MCF 10A (cell line): ENCODE results near the gene ZNF282. TPM values are rescaled to one million over a fixed set of nuclear protein-coding genes. Genes with fewer than 3 reads are reported as not detected.
"Not testable (repeated sequence)": the region's sequence is repeated elsewhere in the genome, so short reads cannot be mapped to it uniquely, and the experiment has no call there.

Experiments used
- BruUV-seq: library from RNA; stranded (reverse); fragments of 400-500 nt; replicated peaks from 2 replicates; lab custom pipeline; 2021; lab: Mats Ljungman, UMichigan
- CTCF ChIA-PET: fragments of 300-600 bp; sonication (Branson Sonifier 250); formaldehyde crosslinking; extraction: SDS; loops from one replicate; lab custom pipeline; 2021; ENCODE audit warnings: antibody characterized with exemption, inconsistent platforms; lab: Yijun Ruan, JAX
- POLR2A ChIA-PET: fragments of 300-600, 350-650 bp; sonication (Branson Sonifier 250); formaldehyde crosslinking; extraction: SDS; loops from one replicate; lab custom pipeline; 2020; ENCODE audit warnings: antibody characterized with exemption, inconsistent platforms; lab: Yijun Ruan, JAX
- DNase-seq: peaks from one replicate; pipeline ENCODE4 v3.0.0-alpha.2; 2018; ENCODE audit not compliant: unreplicated experiment
- H3K27ac Mint-ChIP-seq: one replicate; pipeline ENCODE4 v1.8.0; 2022; ENCODE audit warnings: mild to moderate bottlenecking, low read depth, mixed read lengths; ENCODE audit not compliant: unreplicated experiment
- H3K27me3 Mint-ChIP-seq: one replicate; pipeline ENCODE4 v1.8.0; 2022; ENCODE audit warnings: mixed read lengths; ENCODE audit not compliant: insufficient read depth, unreplicated experiment
- H3K36me3 Mint-ChIP-seq: one replicate; pipeline ENCODE4 v1.8.0; 2022; ENCODE audit warnings: mild to moderate bottlenecking, moderate library complexity, mixed read lengths; ENCODE audit not compliant: insufficient read depth, unreplicated experiment
- H3K4me1 Mint-ChIP-seq: one replicate; pipeline ENCODE4 v1.8.0; 2022; ENCODE audit warnings: mixed read lengths; ENCODE audit not compliant: insufficient read depth, unreplicated experiment
- H3K4me3 Mint-ChIP-seq: one replicate; pipeline ENCODE4 v1.8.0; 2022; ENCODE audit warnings: mild to moderate bottlenecking, moderate library complexity, mixed read lengths; ENCODE audit not compliant: unreplicated experiment
- H3K9me3 Mint-ChIP-seq: one replicate; pipeline ENCODE4 v1.8.0; 2022; ENCODE audit warnings: mixed read lengths; ENCODE audit not compliant: unreplicated experiment
- CTCF ChIP-seq: fragments of 200-600 bp; IDR thresholded peaks from one replicate; pipeline ENCODE4 v1.8.0; 2022; ENCODE audit warnings: antibody characterized with exemption, mild to moderate bottlenecking; ENCODE audit not compliant: unreplicated experiment
- intact Hi-C: fragments of 100-400 bp; cut with micrococcal nuclease; formaldehyde crosslinking; loops from 2 replicates; pipeline ENCODE4 v1.14.1; 2022
- total RNA-seq: library from RNA; stranded (reverse); gene quantifications from 2 replicates; pipeline ENCODE4 v1.2.3, GENCODE V29; 2022

ZNF282 gene
- total RNA-seq, 1 experiment from 2014 or later = 43.9 TPM

GRCh38 chr7:149267733-149268132, 72.4 kb downstream of the ZNF282 start:
- H3K27ac Mint-ChIP-seq = no peak overlapping the region
- intact Hi-C loops = no loop called here
- CTCF ChIA-PET = interaction anchor here (0.6 kb wide), 1 partner anchor 1010 kb away, joined by 3 read pairs; no protein-coding TSS in a partner anchor
- BruUV-seq = no TSS peak
- H3K36me3 Mint-ChIP-seq = peaks cover 80% of the 10 kb centered on the region
- H3K4me3 Mint-ChIP-seq = no peak overlapping the region
- no peaks in the 10 kb centered on the region for H3K27me3 Mint-ChIP-seq
- no peak for DNase-seq
- POLR2A ChIA-PET = interaction anchor here (0.7 to 1.6 kb wide), 2 partner anchors 10 to 17 kb away, joined by 4 read pairs; no protein-coding TSS in a partner anchor
- H3K4me1 Mint-ChIP-seq = peaks cover 7% of the 10 kb centered on the region
- H3K9me3 Mint-ChIP-seq = no peaks in the 10 kb centered on the region
- no peak for TF ChIP-seq CTCF

GRCh38 chr7:149274424-149274823, 79.1 kb downstream of the ZNF282 start:
- intact Hi-C loops, DNase-seq, H3K4me3 Mint-ChIP-seq, H3K9me3 Mint-ChIP-seq, POLR2A ChIA-PET, H3K4me1 Mint-ChIP-seq, H3K27ac Mint-ChIP-seq, BruUV-seq, CTCF ChIA-PET, H3K27me3 Mint-ChIP-seq: not testable (repeated sequence)
- peaks cover 87% of the 10 kb centered on the region for H3K36me3 Mint-ChIP-seq

Other genes with a start within 250 kb of the ZNF282 start
- gene PDIA4, start 167.0 kb upstream of the ZNF282 start, total RNA-seq = 191 and 215 TPM in 2 replicates
- gene ZNF786, start 104.8 kb upstream of the ZNF282 start, total RNA-seq = 5.6 and 6.7 TPM in 2 replicates
- 2.6 and 3.3 TPM in 2 replicates for gene ZNF425, start 69.2 kb upstream of the ZNF282 start, total RNA-seq
- gene ZNF398, start 48.1 kb upstream of the ZNF282 start, total RNA-seq = 13.8 and 15.7 TPM in 2 replicates
- gene ZNF212, start 44.1 kb downstream of the ZNF282 start, total RNA-seq = 10.5 and 14.7 TPM in 2 replicates
- gene ZNF783, start 66.7 kb downstream of the ZNF282 start, total RNA-seq = 39.5 and 49.0 TPM in 2 replicates